ENCODE results near the gene PHKG1.
A peak's percentile ranks its signal among the peaks of the same experiment; 100 is the strongest.
"Not testable (repeated sequence)": the region's sequence is repeated elsewhere in the genome, so short reads cannot be mapped to it uniquely, and the experiment has no call there.

The PHKG1 gene

DNA sequence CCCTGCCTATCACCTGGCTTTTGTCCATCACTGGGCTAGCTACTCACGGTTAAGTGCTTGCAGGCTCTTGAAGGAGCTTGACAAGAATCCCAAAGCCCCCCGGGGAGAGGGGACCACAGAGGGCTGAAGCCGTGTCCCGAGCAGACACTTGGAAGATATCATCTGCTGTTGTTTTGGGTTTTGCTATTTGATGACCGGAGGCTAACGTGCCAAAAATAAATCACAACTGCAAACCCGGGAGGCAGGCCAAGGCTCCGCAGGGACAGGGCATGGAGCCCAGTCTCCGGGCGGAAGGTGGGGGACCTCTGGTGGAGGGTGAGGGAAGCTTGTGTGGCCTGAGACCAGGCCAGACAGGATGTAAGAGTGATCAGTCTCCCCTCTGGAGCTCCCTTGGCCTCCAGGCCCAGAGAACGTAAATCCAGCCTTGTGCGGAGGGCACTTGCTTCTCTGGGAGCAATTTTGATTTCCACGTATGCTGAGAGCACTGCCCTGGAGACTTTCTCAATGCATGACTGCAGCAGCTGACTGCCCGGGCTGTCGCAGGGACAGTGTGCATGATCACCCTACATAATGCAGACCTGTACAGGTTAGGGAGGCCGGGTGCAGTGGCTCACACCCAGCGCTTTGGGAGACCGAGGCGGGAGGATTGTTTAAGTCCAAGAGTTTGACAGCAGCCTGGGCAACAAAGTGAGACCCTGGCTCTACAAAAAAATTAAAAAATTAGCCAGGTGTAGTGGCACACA is at the start of gene PHKG1:
TSS of gene PHKG1 (minus strand) at position 164 of the 743 bp plus-strand sequence. CDS start 4,011 bp downstream, outside the sequence.
- DNase-seq (ENCODE audit: low read depth in 3 of 3): no peak

DNA sequence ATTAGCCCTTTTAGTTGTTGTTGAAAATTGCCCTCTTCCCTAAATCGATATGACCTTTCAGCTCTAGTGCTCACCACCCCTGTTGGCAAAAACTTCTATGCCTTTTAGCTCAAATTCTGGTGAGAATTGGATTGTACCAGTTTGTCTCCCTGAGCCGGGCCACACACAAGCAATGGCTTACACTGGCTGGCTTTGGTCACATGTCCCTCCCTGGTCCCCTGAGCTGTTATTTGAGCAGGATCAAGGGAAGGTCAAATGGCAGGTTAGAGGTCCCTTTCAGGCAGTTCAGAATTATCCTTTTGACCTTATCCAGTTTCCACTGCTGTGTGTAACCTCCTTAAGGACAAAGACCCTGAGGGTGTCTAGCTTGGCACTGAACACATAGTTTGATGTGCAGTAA is 38.3 kb upstream of the PHKG1 start:
- not testable (repeated sequence) for DNase-seq (ENCODE audit: low read depth in 3 of 3)

DNA sequence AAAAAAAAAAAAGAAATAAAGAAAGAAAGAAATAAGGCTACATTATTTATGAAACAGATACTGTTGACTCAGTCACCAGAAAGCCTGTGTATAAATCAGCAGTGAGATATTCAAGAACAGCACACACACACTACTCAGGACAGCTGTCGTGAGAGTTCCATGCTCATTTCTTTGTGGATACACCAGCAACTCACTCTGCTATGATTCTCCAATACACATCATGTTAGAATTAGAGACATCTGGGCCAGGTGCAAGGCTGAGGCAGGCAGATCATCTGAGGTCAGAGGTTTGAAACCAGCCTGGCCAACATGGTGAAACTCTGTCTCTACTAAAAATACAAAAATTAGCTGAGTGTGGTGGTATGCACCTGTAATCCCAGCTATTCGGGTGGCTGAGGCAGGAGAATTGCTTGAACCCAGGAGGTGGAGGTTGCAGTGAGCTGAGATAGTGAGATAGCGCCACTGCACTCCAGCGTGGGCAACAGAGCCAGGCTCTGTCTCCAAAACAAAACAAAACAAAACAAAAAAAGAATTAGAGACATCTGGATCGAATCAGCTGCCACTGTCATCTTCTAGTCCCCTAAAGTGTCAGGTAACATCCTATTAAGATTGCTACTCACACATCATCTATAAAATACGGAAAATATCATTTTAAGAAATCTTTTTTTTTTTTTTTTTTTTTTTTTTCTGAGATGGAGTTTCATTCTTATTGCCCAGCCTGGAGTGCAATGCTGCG is 34.7 kb upstream of the PHKG1 start:
- DNase-seq (ENCODE audit: low read depth in 3 of 3): no peak

DNA sequence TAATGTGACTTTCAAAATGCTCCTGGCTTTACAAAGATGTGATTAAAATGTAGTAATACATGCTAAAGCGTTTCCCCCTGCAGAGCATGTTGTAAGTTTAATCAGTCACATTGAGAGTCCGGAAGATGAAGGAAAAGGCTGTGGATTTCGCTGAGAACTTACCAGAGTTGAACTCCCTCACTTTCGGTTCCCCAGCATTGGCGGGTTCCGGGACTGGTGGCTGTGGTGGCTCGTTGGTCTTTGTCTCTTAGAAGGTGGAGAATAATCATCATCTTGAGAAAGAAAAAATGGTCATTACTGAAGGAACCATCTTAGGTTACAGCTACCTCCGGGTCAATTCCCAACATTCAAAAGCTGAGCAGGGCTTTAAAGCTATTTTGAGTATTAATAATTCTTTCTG is 33.1 kb upstream of the PHKG1 start:
- no peak for DNase-seq (ENCODE audit: low read depth in 3 of 3)

DNA sequence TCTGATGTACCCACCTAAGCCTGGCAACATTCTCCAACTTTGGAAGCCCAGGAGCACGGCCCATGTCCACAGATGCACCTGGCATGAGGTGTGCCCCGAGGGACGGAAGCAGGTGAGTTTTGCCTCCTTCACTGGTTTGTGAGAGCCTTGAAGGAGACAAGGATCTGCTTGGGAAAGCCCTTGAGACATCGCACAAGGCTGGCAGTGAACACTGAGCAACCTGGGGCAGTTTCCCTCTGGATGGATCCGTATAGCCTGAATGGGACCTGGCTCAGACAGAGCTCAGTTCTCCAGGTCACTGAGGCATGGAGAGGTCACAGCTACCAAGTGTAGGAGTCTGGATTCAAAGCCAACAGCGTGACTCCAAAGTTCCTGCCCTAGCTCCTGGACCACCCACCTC is 32.2 kb upstream of the PHKG1 start:
- no peak for DNase-seq (ENCODE audit: low read depth in 3 of 3)

GRCh38 chr7:56121440-56121839 is 28.7 kb upstream of the PHKG1 start:
- DNase-seq (ENCODE audit: low read depth in 3 of 3): no peak

GRCh38 chr7:56115852-56116538 is 23.2 kb upstream of the PHKG1 start, which contains the start of gene NUPR2:
NUPR2 (minus strand) TSS chr7:56116417; CDS start chr7:56116314, 103 bp downstream.
- DNase-seq (ENCODE audit: low read depth in 3 of 3): no peak

DNA sequence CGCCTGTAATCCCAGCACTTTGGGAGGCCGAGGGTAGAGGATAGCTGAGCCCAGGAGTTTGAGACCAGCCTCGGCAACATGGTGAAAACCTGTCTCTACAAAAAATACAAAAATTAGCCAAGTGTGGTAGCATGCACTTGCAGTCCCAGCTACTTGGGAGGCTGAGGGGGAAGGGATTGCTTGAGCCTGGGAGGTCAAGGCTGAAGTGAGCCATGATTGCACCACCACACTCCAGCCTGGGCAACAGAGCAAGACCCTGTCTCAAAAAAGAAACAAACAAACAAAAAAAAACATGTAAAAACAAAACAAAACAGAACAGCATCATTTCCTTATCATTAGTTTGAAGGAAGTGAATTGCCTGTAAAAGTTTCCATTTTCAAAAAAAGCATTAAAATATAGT is 19.5 kb upstream of the PHKG1 start:
- not testable (repeated sequence) for DNase-seq (ENCODE audit: low read depth in 3 of 3)

DNA sequence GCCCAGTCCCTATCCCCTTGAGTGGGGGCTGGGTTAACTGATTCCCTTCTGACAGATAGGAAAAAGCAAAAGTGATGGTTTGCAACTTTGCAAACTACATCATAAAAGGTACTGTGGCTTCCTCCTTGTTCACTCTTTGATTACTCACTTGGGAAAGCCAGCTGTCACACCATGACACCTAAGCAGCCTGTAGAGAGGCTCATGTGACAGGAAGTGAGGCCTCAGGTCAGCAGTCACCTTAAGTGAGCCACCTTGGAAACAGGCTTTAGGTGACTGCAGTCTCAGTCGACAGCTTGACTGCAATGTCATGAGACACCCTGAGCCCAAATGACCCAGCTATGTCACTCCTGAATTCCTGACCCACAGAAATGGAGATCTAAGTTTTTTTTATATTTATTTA is 17.9 kb upstream of the PHKG1 start:
- DNase-seq (ENCODE audit: low read depth in 3 of 3): no peak

GRCh38 chr7:56107954-56108258 is 15.2 kb upstream of the PHKG1 start:
- no peak for DNase-seq (ENCODE audit: low read depth in 3 of 3)

DNA sequence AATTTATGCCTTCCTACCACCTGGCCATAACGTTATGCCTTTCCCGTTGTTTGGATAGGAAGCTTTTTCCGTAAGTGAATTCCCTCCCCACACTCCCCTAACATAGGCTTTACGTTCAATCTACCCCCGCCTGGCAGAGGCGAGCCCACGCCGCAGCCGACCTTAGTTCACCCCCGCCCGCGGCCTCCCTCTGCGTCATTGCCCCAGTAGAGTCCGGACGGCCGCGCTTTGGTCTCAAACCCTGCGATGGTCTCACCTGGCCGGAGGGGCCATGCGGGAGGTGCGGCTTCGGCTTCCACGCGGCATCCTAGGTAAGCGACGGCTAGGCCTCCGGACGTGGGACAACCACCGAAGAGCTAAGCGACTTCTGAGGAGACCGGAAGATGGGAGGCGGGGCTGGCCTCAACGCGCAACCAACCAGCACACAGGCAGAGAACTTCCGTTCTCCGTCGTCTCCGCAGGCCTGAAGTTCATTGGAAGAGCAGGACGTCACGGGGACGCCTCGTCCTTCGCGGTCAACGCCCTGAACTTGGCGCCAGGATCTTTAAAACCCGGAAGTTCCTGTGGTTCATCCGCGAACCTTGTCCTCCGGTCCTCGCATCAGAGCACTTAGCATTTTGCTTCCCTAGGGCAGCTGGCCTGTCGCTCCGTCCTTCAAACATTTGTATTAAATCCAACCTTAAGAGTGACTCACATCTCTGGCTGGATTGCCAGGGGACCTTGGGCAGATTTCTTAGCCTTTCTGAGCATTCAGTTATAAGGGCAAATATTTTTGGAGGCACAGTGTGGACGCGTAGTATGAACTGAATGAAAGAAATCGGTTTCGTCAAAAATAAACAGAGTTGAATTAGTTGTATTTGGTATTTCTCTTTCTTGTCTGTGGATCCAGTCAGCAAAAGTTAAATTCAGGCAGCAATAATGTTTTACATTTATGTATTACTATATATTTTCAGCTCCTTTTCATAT is 13.6 kb upstream of the PHKG1 start, which contains the start of gene CHCHD2:
TSS of gene CHCHD2 (minus strand) at position 369 of the 966 bp plus-strand sequence. CDS start at position 306, 63 bp downstream.
- peak; percentile 70 to 86 (median 85) for DNase-seq (ENCODE audit: low read depth in 3 of 3)

- DNase-seq (ENCODE audit: low read depth in 3 of 3): peak in 1 of 3 experiments; percentile 9
These were observed 12.8 kb upstream of the PHKG1 start for GRCh38 chr7:56105508-56105907.

DNA sequence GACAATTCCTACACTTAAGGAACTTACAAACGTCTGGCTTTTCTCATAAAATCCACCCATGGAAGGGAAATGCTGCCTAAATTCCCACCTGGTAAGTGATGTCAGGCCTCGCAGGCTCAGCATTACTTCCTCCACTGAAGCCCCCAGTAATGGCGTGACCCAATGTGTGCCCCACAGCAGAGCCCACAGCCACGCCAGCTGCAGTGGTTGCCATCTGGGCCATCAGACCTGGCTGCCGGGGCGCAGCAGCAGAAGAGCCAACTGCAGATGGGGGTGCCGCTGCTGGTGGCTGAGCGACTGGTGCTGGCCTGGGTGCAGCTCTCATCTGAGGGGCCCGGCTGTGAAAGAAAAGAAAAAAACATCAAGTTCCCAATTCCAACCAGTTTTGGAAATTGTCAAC is 11.4 kb upstream of the PHKG1 start:
- DNase-seq (ENCODE audit: low read depth in 3 of 3): not testable (repeated sequence)

DNA sequence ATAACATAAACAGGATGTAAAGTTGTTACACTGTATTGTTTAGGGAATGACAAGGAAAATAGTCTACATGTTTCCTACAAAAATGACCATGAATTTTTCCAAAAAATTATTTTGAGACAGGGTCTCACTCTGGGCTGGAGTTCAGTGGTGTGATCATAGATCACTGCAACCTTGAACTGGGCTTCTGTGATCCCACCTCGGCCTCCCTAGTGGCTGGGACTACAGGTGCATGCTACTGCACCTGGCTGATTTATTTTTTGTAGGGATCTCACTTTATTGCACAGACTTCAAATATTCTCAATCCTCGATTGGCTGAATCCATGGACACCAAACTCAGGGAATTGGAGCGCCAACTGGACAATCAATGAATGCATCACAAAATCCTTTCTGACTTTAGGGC is 6.9 kb upstream of the PHKG1 start:
- no peak for DNase-seq (ENCODE audit: low read depth in 3 of 3)

GRCh38 chr7:56098187-56099008 is 5.6 kb upstream of the PHKG1 start:
- not testable (repeated sequence) for DNase-seq (ENCODE audit: low read depth in 3 of 3)

- no peak for DNase-seq (ENCODE audit: low read depth in 3 of 3)
These were observed 4.9 kb upstream of the PHKG1 start for GRCh38 chr7:56097700-56098099.

DNA sequence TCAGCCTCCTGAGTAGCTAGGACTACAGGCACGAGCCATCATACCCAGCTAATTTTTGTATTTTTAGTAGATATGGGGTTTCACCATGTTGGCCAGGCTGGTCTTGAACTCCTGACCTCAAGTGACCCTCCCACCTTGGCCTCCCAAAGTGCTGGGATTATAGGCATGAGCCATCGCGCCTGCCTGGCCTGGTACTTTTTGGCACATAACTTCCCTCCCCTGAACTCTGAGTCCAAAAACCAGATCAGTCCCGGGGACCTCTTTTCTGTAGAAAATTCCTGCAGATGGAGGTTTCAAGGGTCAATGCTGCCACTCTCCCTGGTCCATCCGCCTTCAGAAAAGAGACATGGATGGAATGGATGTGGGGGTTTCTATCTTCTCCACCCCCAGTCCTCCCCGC is 364 bp downstream of the PHKG1 start:
- DNase-seq (ENCODE audit: low read depth in 3 of 3): not testable (repeated sequence)

- DNase-seq (ENCODE audit: low read depth in 3 of 3): no peak
These were observed 1.2 kb downstream of the PHKG1 start for GRCh38 chr7:56091591-56091990.

- DNase-seq (ENCODE audit: low read depth in 3 of 3): no peak
These were observed 5.3 kb downstream of the PHKG1 start for GRCh38 chr7:56087445-56087844.

- DNase-seq (ENCODE audit: low read depth in 3 of 3): no peak
These were observed 6.0 kb downstream of the PHKG1 start for GRCh38 chr7:56086761-56087160.

Measured in stimulated activated CD4-positive, alpha-beta T cell treated with anti-CD3 and anti-CD28 coated beads, TNF-alpha, amount 100 ng/mL, for 4 hours (primary cell).